Karpas-422 (cell line): Measurements from ENCODE around the gene GRK3. TPM values are rescaled to one million over a fixed set of nuclear protein-coding genes. Genes with fewer than 3 reads are reported as not detected.

ENCODE experiments used
- DNase-seq: peaks from one replicate; pipeline ENCODE4 v3.0.0-alpha.2; 2015
- H2AFZ ChIP-seq: fragments of 200-600 bp; sonication (generic); 2 replicates; pipeline ENCODE4 v1.6.1; 2014; ENCODE audit warnings: antibody characterized with exemption, low read length, mixed read lengths
- H3K27ac ChIP-seq: fragments of 200-600 bp; sonication (generic); 2 replicates; pipeline ENCODE4 v1.5.1; 2014; ENCODE audit warnings: mild to moderate bottlenecking, low read length, moderate library complexity
- H3K27me3 ChIP-seq: fragments of 200-600 bp; sonication (generic); 2 replicates; pipeline ENCODE4 v1.6.1; 2014; ENCODE audit warnings: low read length, mixed read lengths
- H3K36me3 ChIP-seq: fragments of 200-600 bp; sonication (generic); 2 replicates; pipeline ENCODE4 v1.6.1; 2014; ENCODE audit warnings: low read length, mixed read lengths; ENCODE audit not compliant: insufficient read depth
- H3K4me1 ChIP-seq: fragments of 200-600 bp; sonication (generic); 2 replicates; pipeline ENCODE4 v1.6.1; 2014; ENCODE audit warnings: mild to moderate bottlenecking, low read length, mixed read lengths
- H3K4me2 ChIP-seq: fragments of 200-600 bp; sonication (generic); 2 replicates; pipeline ENCODE4 v1.6.1; 2014; ENCODE audit warnings: low read length, low read depth, mild to moderate bottlenecking; ENCODE audit not compliant: poor library complexity, severe bottlenecking
- H3K4me3 ChIP-seq: fragments of 200-600 bp; sonication (generic); 2 replicates; pipeline ENCODE4 v1.5.1; 2014; ENCODE audit warnings: mild to moderate bottlenecking, antibody characterized with exemption, low read length, mixed read lengths
- H3K79me2 ChIP-seq: fragments of 200-600 bp; sonication (generic); 2 replicates; pipeline ENCODE4 v1.6.1; 2014; ENCODE audit warnings: mild to moderate bottlenecking, low read length, mixed read lengths
- H3K9ac ChIP-seq: fragments of 200-600 bp; sonication (generic); 2 replicates; pipeline ENCODE4 v1.6.0; 2014; ENCODE audit warnings: low read length
- H3K9me2 ChIP-seq: fragments of 200-600 bp; sonication (generic), shearing (Covaris generic); replicated peaks from 2 replicates; pipeline ENCODE4 v1.6.0; 2014; ENCODE audit warnings: mild to moderate bottlenecking, low read length, moderate library complexity; ENCODE audit not compliant: insufficient read depth
- H3K9me3 ChIP-seq: fragments of 300-700, 200-600 bp; sonication (generic); 2 replicates; pipeline ENCODE4 v1.6.1; 2014; ENCODE audit warnings: low read length, mixed read lengths
- H4K20me1 ChIP-seq: fragments of 200-600 bp; sonication (generic); 2 replicates; pipeline ENCODE4 v1.6.1; 2014; ENCODE audit warnings: mild to moderate bottlenecking, antibody characterized with exemption, low read length, low read depth; ENCODE audit not compliant: insufficient read depth
- total RNA-seq: library from RNA; depleted of rRNA; stranded (reverse); fragments of >200 nt; shearing (Covaris generic); gene quantifications from 2 replicates; pipeline ENCODE4 v1.2.3, GENCODE V29; 2014; ENCODE audit warnings: low replicate concordance

Gene GRK3
- total RNA-seq, 1 experiment from 2014 or later, result 2.0 TPM

DNA sequence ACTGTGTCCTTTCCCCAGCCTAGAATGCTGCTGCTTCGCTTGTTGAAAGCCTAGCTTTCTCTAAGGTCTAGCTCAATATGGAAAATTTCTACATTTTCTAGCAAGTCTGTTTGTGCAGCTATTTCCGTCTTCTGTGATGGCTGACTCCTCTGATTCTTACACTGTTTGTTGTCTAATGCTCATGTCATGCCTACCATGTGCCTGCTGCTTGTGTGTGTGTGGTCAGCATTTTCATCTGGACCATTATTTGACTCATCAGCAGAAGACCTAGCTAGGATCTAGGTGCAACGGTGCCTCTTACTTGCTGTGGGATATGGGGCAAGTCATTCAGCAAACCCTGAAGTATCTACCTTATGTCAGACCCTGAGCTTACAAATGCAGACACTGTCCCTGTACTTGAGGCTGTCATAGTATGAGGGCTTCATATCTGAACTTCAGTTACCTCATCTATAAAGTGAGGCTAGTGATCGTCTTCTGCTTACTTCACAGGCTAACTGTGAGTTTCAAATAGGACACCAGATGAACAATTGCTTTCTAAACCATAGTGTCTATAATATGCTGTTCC is 91.0 kb downstream of the GRK3 start:
- H3K36me3 ChIP-seq, result no peaks in the 10 kb centered on the region
- no peak overlapping the region for H3K9ac ChIP-seq
- H3K4me3 ChIP-seq, result no peak overlapping the region
- no peak overlapping the region for H3K27ac ChIP-seq
- no peaks in the 10 kb centered on the region for H3K9me2 ChIP-seq
- H3K4me2 ChIP-seq, result no peak overlapping the region
- no peaks in the 10 kb centered on the region for H3K9me3 ChIP-seq
- peaks cover 11% of the 10 kb centered on the region for H3K4me1 ChIP-seq
- no peaks in the 10 kb centered on the region for H3K79me2 ChIP-seq
- H2AFZ ChIP-seq, result no peak overlapping the region
- no peaks in the 10 kb centered on the region for H4K20me1 ChIP-seq
- no peak for DNase-seq
- H3K27me3 ChIP-seq, result no peaks in the 10 kb centered on the region; the same call in 1 of the 2 replicates

DNA sequence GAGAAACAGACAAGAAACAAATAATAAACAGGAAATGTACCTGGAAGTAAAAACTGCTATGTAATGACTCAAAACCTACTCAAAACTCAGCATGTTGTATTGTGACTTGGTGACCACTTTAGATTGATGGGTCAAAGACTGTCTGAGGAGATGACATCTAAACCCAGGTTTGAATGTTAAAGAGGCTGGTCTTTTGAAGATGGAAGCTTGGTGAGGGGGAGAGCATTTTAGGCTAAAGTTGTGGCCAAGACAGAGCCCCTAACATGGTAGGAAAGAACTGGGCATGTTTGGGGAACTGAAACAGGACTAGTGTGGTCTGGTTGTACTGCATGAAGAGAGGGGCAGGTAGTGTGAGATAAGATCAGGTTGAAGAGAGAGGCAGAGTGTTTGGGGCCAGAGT is 92.2 kb downstream of the GRK3 start:
- H3K9me3 ChIP-seq, result no peaks in the 10 kb centered on the region
- no peak overlapping the region for H2AFZ ChIP-seq
- H3K36me3 ChIP-seq, result no peaks in the 10 kb centered on the region
- no peaks in the 10 kb centered on the region for H3K9me2 ChIP-seq
- no peak overlapping the region for H3K4me3 ChIP-seq
- H3K9ac ChIP-seq, result no peak overlapping the region
- H4K20me1 ChIP-seq, result no peaks in the 10 kb centered on the region
- H3K4me2 ChIP-seq, result no peak overlapping the region
- peak; percentile 43 for DNase-seq
- no peaks in the 10 kb centered on the region for H3K79me2 ChIP-seq
- no peaks in the 10 kb centered on the region; the same call in 1 of the 2 replicates for H3K27me3 ChIP-seq
- H3K4me1 ChIP-seq, result no peaks in the 10 kb centered on the region
- no peak overlapping the region for H3K27ac ChIP-seq

DNA sequence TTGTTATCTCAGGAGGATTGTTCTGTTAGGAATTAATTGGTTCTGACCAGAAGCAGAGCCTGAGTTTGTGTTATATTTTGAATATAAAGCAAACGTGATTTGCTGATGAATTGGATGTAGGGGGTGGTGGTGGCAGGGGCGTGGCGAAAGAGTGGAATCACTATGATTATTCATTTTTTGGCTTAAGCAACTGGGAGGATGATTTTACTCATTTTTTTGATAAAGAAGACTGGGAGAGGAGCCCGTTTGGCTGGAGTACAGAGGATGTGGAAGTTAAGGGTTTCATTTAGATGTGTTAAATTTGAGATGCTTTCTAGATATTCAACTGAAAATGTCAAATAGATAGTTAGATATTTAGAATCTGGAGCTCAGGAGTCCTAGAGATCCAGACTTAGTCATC is 94.2 kb downstream of the GRK3 start:
- Histone ChIP-seq H3K4me1 (no peaks in the 10 kb centered on the region), H3K79me2 (no peaks in the 10 kb centered on the region), H3K4me3 (no peak overlapping the region), H3K27ac (no peak overlapping the region), H3K9me2 (no peaks in the 10 kb centered on the region), H4K20me1 (no peaks in the 10 kb centered on the region), H3K36me3 (no peaks in the 10 kb centered on the region), H3K4me2 (no peak overlapping the region), H3K9me3 (no peaks in the 10 kb centered on the region), H3K9ac (no peak overlapping the region), H3K27me3 (no peaks in the 10 kb centered on the region; the same call in 1 of the 2 replicates), H2AFZ (no peak overlapping the region)
- no peak for DNase-seq

DNA sequence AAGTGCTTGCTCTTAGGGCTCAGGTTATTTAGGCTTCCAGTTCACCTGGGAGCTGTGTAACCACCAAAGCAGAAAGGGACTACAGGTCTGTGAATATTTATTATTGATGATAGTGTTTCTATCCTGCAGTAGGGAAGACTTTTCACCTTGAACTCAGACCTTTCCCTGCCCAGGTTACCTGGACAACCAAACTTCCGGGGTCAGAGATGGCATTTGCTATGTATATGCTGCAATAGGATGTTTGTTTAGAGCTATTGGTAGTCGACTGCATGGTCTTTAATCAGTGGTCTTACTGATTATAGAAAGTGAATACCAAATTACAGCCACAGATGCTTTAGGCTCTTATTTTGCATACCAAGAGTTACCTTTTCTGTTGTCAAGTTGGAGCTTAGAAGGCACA is 94.9 kb downstream of the GRK3 start:
- Histone ChIP-seq H3K4me2 (no peak overlapping the region), H2AFZ (no peak overlapping the region), H3K27ac (no peak overlapping the region), H3K4me1 (no peaks in the 10 kb centered on the region), H3K79me2 (no peaks in the 10 kb centered on the region), H3K9me2 (no peaks in the 10 kb centered on the region), H3K9ac (no peak overlapping the region), H4K20me1 (no peaks in the 10 kb centered on the region), H3K9me3 (no peaks in the 10 kb centered on the region), H3K27me3 (no peaks in the 10 kb centered on the region; the same call in 1 of the 2 replicates), H3K4me3 (no peak overlapping the region), H3K36me3 (no peaks in the 10 kb centered on the region)
- no peak for DNase-seq

DNA sequence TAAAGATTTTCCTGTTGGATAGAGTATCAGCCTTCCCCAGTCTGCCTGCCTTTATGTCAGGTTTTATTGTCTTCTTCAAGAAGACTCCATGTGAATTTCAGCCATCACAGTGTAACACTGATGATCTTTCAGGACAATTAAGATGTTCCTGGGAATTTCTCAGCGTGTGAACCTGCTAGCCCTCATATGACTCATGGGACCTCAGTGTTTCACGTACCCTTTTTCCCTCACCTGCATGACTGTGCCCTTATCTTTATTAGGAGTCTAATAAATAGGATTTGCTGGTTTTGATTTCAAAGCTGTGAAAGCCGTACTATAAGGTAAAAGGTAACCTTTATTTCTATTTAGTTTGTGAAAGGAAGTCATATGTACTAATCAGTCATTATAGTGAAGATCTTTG is 95.9 kb downstream of the GRK3 start:
- no peaks in the 10 kb centered on the region; the same call in 1 of the 2 replicates for H3K27me3 ChIP-seq
- H3K4me1 ChIP-seq, result no peaks in the 10 kb centered on the region
- H3K4me2 ChIP-seq, result no peak overlapping the region
- H3K27ac ChIP-seq, result no peak overlapping the region
- H4K20me1 ChIP-seq, result no peaks in the 10 kb centered on the region
- H3K79me2 ChIP-seq, result no peaks in the 10 kb centered on the region
- DNase-seq, result no peak
- no peak overlapping the region for H3K9ac ChIP-seq
- H3K36me3 ChIP-seq, result no peaks in the 10 kb centered on the region
- H3K9me3 ChIP-seq, result no peaks in the 10 kb centered on the region
- H2AFZ ChIP-seq, result no peak overlapping the region
- no peak overlapping the region for H3K4me3 ChIP-seq
- no peaks in the 10 kb centered on the region for H3K9me2 ChIP-seq

DNA sequence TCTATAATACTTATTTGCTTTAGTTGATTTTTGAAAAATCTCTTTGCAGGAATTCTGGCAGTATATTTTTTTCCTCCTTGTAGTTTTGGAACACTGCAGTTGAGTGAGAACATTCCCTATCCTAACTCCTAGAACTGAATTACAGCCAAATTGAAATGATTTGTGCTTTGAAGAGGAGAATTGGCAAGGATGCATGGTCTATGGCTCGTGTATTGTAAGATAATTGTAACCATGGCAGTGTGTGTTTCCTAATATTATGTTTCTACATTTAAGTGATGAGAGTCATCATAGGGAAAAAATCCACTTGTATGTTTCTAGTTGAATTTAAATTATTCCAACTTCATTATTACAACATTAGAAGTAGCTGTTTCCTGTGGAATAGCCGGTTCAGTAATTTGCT is 96.6 kb downstream of the GRK3 start:
- H3K79me2 ChIP-seq, result no peaks in the 10 kb centered on the region
- H2AFZ ChIP-seq, result no peak overlapping the region
- no peak overlapping the region for H3K4me3 ChIP-seq
- no peak for DNase-seq
- no peak overlapping the region for H3K27ac ChIP-seq
- no peaks in the 10 kb centered on the region for H3K36me3 ChIP-seq
- H4K20me1 ChIP-seq, result no peaks in the 10 kb centered on the region
- no peak overlapping the region for H3K9ac ChIP-seq
- no peak overlapping the region for H3K4me2 ChIP-seq
- no peaks in the 10 kb centered on the region for H3K9me3 ChIP-seq
- no peaks in the 10 kb centered on the region for H3K4me1 ChIP-seq
- H3K27me3 ChIP-seq, result no peaks in the 10 kb centered on the region; the same call in 1 of the 2 replicates
- no peaks in the 10 kb centered on the region for H3K9me2 ChIP-seq

DNA sequence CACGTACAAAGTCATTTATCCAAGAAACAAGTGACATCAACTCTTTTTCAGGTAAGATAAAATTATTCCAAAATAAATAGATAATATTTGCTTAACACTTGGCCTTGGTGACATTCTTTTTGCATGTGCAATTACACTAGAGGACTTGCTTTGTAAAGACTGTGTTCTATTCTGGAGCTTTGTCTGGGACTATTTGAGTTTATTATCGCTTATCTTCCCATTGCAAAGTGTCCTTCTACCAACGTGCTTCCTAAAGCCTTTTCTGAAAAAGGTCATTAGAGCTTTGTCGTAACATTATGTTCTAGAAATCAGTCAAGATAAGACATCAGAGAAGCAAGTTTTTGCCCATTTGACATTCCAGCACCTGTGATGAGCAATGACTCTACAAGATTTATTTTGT is 99.2 kb downstream of the GRK3 start:
- no peaks in the 10 kb centered on the region for H4K20me1 ChIP-seq
- H3K9ac ChIP-seq, result no peak overlapping the region
- H3K36me3 ChIP-seq, result no peaks in the 10 kb centered on the region
- no peaks in the 10 kb centered on the region for H3K79me2 ChIP-seq
- no peak overlapping the region for H2AFZ ChIP-seq
- no peaks in the 10 kb centered on the region; the same call in 1 of the 2 replicates for H3K27me3 ChIP-seq
- H3K4me3 ChIP-seq, result no peak overlapping the region
- no peak for DNase-seq
- H3K9me2 ChIP-seq, result no peaks in the 10 kb centered on the region
- H3K4me1 ChIP-seq, result no peaks in the 10 kb centered on the region
- H3K9me3 ChIP-seq, result no peaks in the 10 kb centered on the region
- no peak overlapping the region for H3K4me2 ChIP-seq
- no peak overlapping the region for H3K27ac ChIP-seq

DNA sequence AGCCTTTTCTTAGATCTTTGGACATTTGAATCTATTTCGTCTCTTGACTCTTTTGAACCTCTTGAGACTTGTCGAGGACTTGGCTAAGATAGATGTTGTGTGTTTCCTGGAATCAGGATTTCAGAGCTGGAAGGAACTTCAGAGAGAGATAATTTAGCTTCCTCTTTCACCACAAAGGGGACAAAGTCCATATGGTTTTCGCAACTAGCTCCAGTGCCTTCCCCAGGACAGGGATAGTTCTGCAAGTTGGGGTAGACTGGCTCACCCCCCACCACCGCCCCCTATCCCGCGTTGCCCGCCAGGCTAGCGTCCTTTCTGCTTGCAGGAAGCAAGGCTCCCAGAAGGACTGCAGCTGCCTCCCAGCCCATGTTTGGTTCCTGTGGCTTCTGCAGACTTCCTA is 101.8 kb downstream of the GRK3 start:
- H3K79me2 ChIP-seq, result no peaks in the 10 kb centered on the region

More for the DNA sequence above, 101.8 kb downstream of the GRK3 start:
- H3K36me3 ChIP-seq, result no peaks in the 10 kb centered on the region
- no peak overlapping the region for H3K4me2 ChIP-seq
- no peak overlapping the region for H3K9ac ChIP-seq
- H3K27ac ChIP-seq, result no peak overlapping the region
- H2AFZ ChIP-seq, result no peak overlapping the region
- no peak overlapping the region for H3K4me3 ChIP-seq
- no peaks in the 10 kb centered on the region for H3K9me3 ChIP-seq
- no peak for DNase-seq
- no peaks in the 10 kb centered on the region for H3K4me1 ChIP-seq
- no peaks in the 10 kb centered on the region for H3K9me2 ChIP-seq
- H3K27me3 ChIP-seq, result no peaks in the 10 kb centered on the region
- no peaks in the 10 kb centered on the region for H4K20me1 ChIP-seq
